ENCODE results near the gene TMPRSS7.

Gene TMPRSS7

GRCh38 chr3:112096176-112096575 is 61.6 kb downstream of the TMPRSS7 start:
- H3K36me3 ChIP-seq (replicated peaks in 1 of 2; ENCODE audit: control insufficient read depth in 2 of 2, insufficient read depth in 2 of 2, low read length in 2 of 2) = no peaks in the 10 kb centered on the region
- no peak overlapping the region for H3K27ac ChIP-seq (replicated peaks; ENCODE audit: low read length)
- no peak overlapping the region for H2AK5ac ChIP-seq (ENCODE audit: low read depth, low read length)
- H4K8ac ChIP-seq (ENCODE audit: low read depth, low read length) = no peak overlapping the region
- H2BK120ac ChIP-seq (ENCODE audit: low read depth, low read length) = no peak overlapping the region
- H2BK5ac ChIP-seq (ENCODE audit: low read length) = no peak overlapping the region
- no peak overlapping the region for H3K9ac ChIP-seq (ENCODE audit: low read depth, low read length, poor library complexity)
- no peak overlapping the region for H2BK15ac ChIP-seq (ENCODE audit: low read length)
- H3K9me3 ChIP-seq (replicated peaks in 1 of 2; ENCODE audit: control insufficient read depth in 2 of 2, insufficient read depth in 1 of 2, low read depth in 1 of 2, low read length in 2 of 2) = no peaks in the 10 kb centered on the region
- H3K4me2 ChIP-seq (ENCODE audit: insufficient read depth, low read length, poor library complexity, severe bottlenecking) = no peak overlapping the region
- no peak overlapping the region for H2AFZ ChIP-seq (ENCODE audit: low read length)
- H3K23ac ChIP-seq (ENCODE audit: low read depth, low read length, poor library complexity) = no peak overlapping the region
- peaks cover 10 to 11% of the 10 kb centered on the region in 2 donors for H3K4me1 ChIP-seq (ENCODE audit: control insufficient read depth in 2 of 2, insufficient read depth in 1 of 2, low read depth in 1 of 2, low read length in 2 of 2)
- no peak overlapping the region for H3K4ac ChIP-seq (ENCODE audit: low read length)
- H3K27me3 ChIP-seq (ENCODE audit: control insufficient read depth in 3 of 3, insufficient read depth in 3 of 3, low read depth in 1 of 3, low read length in 3 of 3) = no peaks in the 10 kb centered on the region
- no peak overlapping the region for H3K14ac ChIP-seq (ENCODE audit: low read length)
- 100% methylated on average over 1 of the region's 2 CpGs; no CpG with 5 or more reads in 1 of the 2 donors for WGBS, 2 donors (ENCODE audit: extremely low coverage in 2 of 2, insufficient read length in 2 of 2, insufficient replicate concordance in 1 of 2)
- H4K91ac ChIP-seq (ENCODE audit: low read depth, low read length, poor library complexity) = no peak overlapping the region
- no peak overlapping the region for H3K4me3 ChIP-seq (ENCODE audit: low read length in 2 of 2)
- no peak overlapping the region for H3K18ac ChIP-seq (ENCODE audit: low read length)
- no peaks in the 10 kb centered on the region for H3K79me1 ChIP-seq (ENCODE audit: low read depth, low read length)
- no peak for DNase-seq (ENCODE audit: low spot score)
- H2BK12ac ChIP-seq (ENCODE audit: low read length) = no peak overlapping the region

DNA sequence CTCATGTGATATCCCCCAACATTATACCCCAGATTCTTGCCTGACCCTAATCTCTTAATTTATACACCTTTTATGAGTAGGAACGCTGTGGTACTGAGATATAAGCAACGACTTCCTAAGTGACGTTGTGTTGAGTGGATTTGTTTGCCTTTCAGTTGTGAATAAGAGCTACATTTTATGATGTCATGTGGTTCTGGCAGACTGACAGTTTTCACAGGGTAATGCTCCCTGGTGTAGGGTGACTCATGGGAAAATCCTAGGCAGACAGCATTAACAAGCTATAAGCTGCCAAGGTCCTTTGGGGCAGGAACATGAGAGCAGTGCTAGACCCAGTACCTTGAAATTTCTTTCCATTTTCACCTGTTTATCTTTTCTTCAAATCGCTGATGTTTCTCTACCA is 62.8 kb downstream of the TMPRSS7 start:
- H3K27ac ChIP-seq (replicated peaks; ENCODE audit: low read length) = no peak overlapping the region
- no peak overlapping the region for H3K14ac ChIP-seq (ENCODE audit: low read length)
- no peak overlapping the region for H2AK5ac ChIP-seq (ENCODE audit: low read depth, low read length)
- no CpG with 5 or more reads among the region's 4 CpGs for WGBS, 2 donors (ENCODE audit: extremely low coverage in 2 of 2, insufficient read length in 2 of 2, insufficient replicate concordance in 1 of 2)
- H2BK12ac ChIP-seq (ENCODE audit: low read length) = no peak overlapping the region
- no peak overlapping the region for H3K23ac ChIP-seq (ENCODE audit: low read depth, low read length, poor library complexity)
- H2BK5ac ChIP-seq (ENCODE audit: low read length) = no peak overlapping the region
- no peak overlapping the region for H4K8ac ChIP-seq (ENCODE audit: low read depth, low read length)
- no peaks in the 10 kb centered on the region for H3K27me3 ChIP-seq (ENCODE audit: control insufficient read depth in 3 of 3, insufficient read depth in 3 of 3, low read depth in 1 of 3, low read length in 3 of 3)
- no peak overlapping the region for H3K4me3 ChIP-seq (ENCODE audit: low read length in 2 of 2)
- no peak overlapping the region for H4K91ac ChIP-seq (ENCODE audit: low read depth, low read length, poor library complexity)
- H2AFZ ChIP-seq (ENCODE audit: low read length) = no peak overlapping the region
- DNase-seq (ENCODE audit: low spot score) = no peak
- H3K79me1 ChIP-seq (ENCODE audit: low read depth, low read length) = no peaks in the 10 kb centered on the region
- peaks cover 7 to 9% of the 10 kb centered on the region in 2 donors for H3K4me1 ChIP-seq (ENCODE audit: control insufficient read depth in 2 of 2, insufficient read depth in 1 of 2, low read depth in 1 of 2, low read length in 2 of 2)
- no peaks in the 10 kb centered on the region for H3K9me3 ChIP-seq (replicated peaks in 1 of 2; ENCODE audit: control insufficient read depth in 2 of 2, insufficient read depth in 1 of 2, low read depth in 1 of 2, low read length in 2 of 2)
- no peak overlapping the region for H3K9ac ChIP-seq (ENCODE audit: low read depth, low read length, poor library complexity)
- H2BK120ac ChIP-seq (ENCODE audit: low read depth, low read length) = no peak overlapping the region
- no peaks in the 10 kb centered on the region for H3K36me3 ChIP-seq (replicated peaks in 1 of 2; ENCODE audit: control insufficient read depth in 2 of 2, insufficient read depth in 2 of 2, low read length in 2 of 2)
- H3K18ac ChIP-seq (ENCODE audit: low read length) = no peak overlapping the region
- no peak overlapping the region for H2BK15ac ChIP-seq (ENCODE audit: low read length)
- no peak overlapping the region for H3K4ac ChIP-seq (ENCODE audit: low read length)
- no peak overlapping the region for H3K4me2 ChIP-seq (ENCODE audit: insufficient read depth, low read length, poor library complexity, severe bottlenecking)

- no peak overlapping the region for H2BK120ac ChIP-seq (ENCODE audit: low read depth, low read length)
- H3K23ac ChIP-seq (ENCODE audit: low read depth, low read length, poor library complexity) = no peak overlapping the region
- H2BK5ac ChIP-seq (ENCODE audit: low read length) = no peak overlapping the region
- H3K27ac ChIP-seq (replicated peaks; ENCODE audit: low read length) = no peak overlapping the region
- H4K91ac ChIP-seq (ENCODE audit: low read depth, low read length, poor library complexity) = no peak overlapping the region
- no peak overlapping the region for H3K9ac ChIP-seq (ENCODE audit: low read depth, low read length, poor library complexity)
- H3K36me3 ChIP-seq (replicated peaks in 1 of 2; ENCODE audit: control insufficient read depth in 2 of 2, insufficient read depth in 2 of 2, low read length in 2 of 2) = no peaks in the 10 kb centered on the region
- no CpG with 5 or more reads among the region's 2 CpGs for WGBS, 2 donors (ENCODE audit: extremely low coverage in 2 of 2, insufficient read length in 2 of 2, insufficient replicate concordance in 1 of 2)
- H3K14ac ChIP-seq (ENCODE audit: low read length) = no peak overlapping the region
- no peak overlapping the region for H2AFZ ChIP-seq (ENCODE audit: low read length)
- no peak overlapping the region for H3K18ac ChIP-seq (ENCODE audit: low read length)
- no peaks in the 10 kb centered on the region for H3K79me1 ChIP-seq (ENCODE audit: low read depth, low read length)
- no peaks in the 10 kb centered on the region for H3K9me3 ChIP-seq (replicated peaks in 1 of 2; ENCODE audit: control insufficient read depth in 2 of 2, insufficient read depth in 1 of 2, low read depth in 1 of 2, low read length in 2 of 2)
- DNase-seq (ENCODE audit: low spot score) = no peak
- no peak overlapping the region for H3K4me3 ChIP-seq (ENCODE audit: low read length in 2 of 2)
- H2BK15ac ChIP-seq (ENCODE audit: low read length) = no peak overlapping the region
- no peak overlapping the region for H3K4ac ChIP-seq (ENCODE audit: low read length)
- no peak overlapping the region for H3K4me2 ChIP-seq (ENCODE audit: insufficient read depth, low read length, poor library complexity, severe bottlenecking)
- H4K8ac ChIP-seq (ENCODE audit: low read depth, low read length) = no peak overlapping the region
- H3K27me3 ChIP-seq (ENCODE audit: control insufficient read depth in 3 of 3, insufficient read depth in 3 of 3, low read depth in 1 of 3, low read length in 3 of 3) = no peaks in the 10 kb centered on the region
- no peak overlapping the region for H2AK5ac ChIP-seq (ENCODE audit: low read depth, low read length)
- no peak overlapping the region for H2BK12ac ChIP-seq (ENCODE audit: low read length)
- no peaks in the 10 kb centered on the region for H3K4me1 ChIP-seq (ENCODE audit: control insufficient read depth in 2 of 2, insufficient read depth in 1 of 2, low read depth in 1 of 2, low read length in 2 of 2)
Measured at GRCh38 chr3:112101916-112102315, 67.4 kb downstream of the TMPRSS7 start.

DNA sequence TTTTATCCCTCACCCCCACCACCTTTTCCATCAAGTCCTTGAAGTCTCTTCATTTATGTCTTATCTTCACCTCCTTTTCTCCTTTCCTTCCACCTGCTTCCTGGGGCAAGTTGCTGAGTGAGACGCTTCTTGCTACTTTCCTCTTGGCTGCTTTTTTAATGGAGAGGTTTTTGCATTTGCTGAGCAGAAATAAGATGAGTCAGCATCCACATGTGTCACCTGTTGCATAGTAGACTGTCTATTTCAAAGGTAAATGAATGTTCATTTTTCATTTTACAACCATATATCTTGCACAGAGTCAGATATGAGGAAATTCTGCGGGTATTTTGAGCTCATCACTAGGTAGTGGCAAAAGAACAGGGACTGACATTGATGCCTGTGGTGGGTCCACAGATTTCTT is 70.2 kb downstream of the TMPRSS7 start:
- Histone ChIP-seq H3K4me1 (ENCODE audit: control insufficient read depth in 2 of 2, insufficient read depth in 1 of 2, low read depth in 1 of 2, low read length in 2 of 2) (no peaks in the 10 kb centered on the region), H4K8ac (ENCODE audit: low read depth, low read length) (no peak overlapping the region), H3K23ac (ENCODE audit: low read depth, low read length, poor library complexity) (no peak overlapping the region), H3K79me1 (ENCODE audit: low read depth, low read length) (no peaks in the 10 kb centered on the region), H2AFZ (ENCODE audit: low read length) (no peak overlapping the region), H3K4ac (ENCODE audit: low read length) (no peak overlapping the region), H3K27me3 (ENCODE audit: control insufficient read depth in 3 of 3, insufficient read depth in 3 of 3, low read depth in 1 of 3, low read length in 3 of 3) (no peaks in the 10 kb centered on the region), H2BK15ac (ENCODE audit: low read length) (no peak overlapping the region), H3K27ac (replicated peaks; ENCODE audit: low read length) (no peak overlapping the region), H3K14ac (ENCODE audit: low read length) (no peak overlapping the region), H3K36me3 (replicated peaks in 1 of 2; ENCODE audit: control insufficient read depth in 2 of 2, insufficient read depth in 2 of 2, low read length in 2 of 2) (no peaks in the 10 kb centered on the region), H3K9me3 (replicated peaks in 1 of 2; ENCODE audit: control insufficient read depth in 2 of 2, insufficient read depth in 1 of 2, low read depth in 1 of 2, low read length in 2 of 2) (no peaks in the 10 kb centered on the region), H3K9ac (ENCODE audit: low read depth, low read length, poor library complexity) (no peak overlapping the region), H2BK5ac (ENCODE audit: low read length) (no peak overlapping the region), H3K4me3 (ENCODE audit: low read length in 2 of 2) (no peak overlapping the region), H3K18ac (ENCODE audit: low read length) (no peak overlapping the region), H2BK120ac (ENCODE audit: low read depth, low read length) (no peak overlapping the region), H2BK12ac (ENCODE audit: low read length) (no peak overlapping the region), H3K4me2 (ENCODE audit: insufficient read depth, low read length, poor library complexity, severe bottlenecking) (no peak overlapping the region), H2AK5ac (ENCODE audit: low read depth, low read length) (no peak overlapping the region), H4K91ac (ENCODE audit: low read depth, low read length, poor library complexity) (no peak overlapping the region)
- no CpG with 5 or more reads among the region's 2 CpGs for WGBS, 2 donors (ENCODE audit: extremely low coverage in 2 of 2, insufficient read length in 2 of 2, insufficient replicate concordance in 1 of 2)
- DNase-seq (ENCODE audit: low spot score) = no peak

All from neuronal stem cell (in vitro differentiated cells).